ENCODE data around the gene FBLN5.

The FBLN5 gene

DNA sequence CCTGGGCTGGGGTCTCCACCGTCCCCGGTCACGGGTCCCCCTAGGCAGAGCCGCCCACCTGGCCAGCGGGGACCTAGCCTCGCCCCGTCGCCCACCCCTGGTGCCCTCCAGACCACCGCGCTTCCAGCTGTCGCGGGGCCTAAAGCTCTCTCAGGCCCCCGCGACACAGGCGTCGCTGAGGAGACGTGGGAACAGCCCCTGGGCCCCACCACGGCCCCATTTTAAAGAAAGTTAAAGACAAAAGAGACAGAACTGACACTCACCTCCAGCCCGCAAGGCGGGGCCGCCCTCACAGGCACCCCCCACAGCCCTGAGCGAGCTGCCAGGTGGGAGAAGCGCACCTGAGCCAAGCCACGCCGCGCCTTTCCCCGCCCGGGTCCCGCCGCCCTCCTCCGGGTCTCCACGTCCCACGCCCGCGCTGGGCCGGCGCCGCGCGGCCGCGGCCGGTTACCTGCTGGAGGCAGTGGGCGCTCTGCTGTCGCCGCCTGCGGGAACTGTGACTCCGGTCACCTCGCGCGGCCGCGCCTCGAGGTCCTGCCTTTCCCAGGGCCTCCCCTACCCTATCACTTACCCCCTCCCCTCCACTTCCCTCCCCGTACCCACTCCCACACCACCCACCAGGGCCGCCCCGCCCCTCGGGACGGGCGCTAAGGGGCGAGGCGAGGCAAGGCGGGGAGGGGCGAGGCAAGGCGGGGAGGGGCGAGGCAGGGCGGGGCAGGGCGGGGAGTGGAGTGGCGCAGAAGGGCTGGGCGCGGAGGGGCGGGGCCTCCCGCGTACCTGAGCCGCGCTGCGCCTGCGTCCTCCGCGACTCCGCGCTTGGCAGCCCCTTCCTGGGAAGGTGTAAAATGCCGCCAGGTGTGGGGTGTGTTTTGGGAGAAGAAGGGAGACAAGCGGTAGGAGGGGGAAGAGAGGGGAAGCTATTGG, 111.3 kb downstream of the FBLN5 start:
- POLR2A ChIA-PET: no interaction called here
- peak overlapping the region; percentile 29; the same call in 1 of the 2 replicates for H3K4me3 ChIP-seq (ENCODE audit: low read depth, low read length)
- no peak for DNase-seq (ENCODE audit: low read depth, low spot score)
- TF ChIP-seq, protein P1, sequence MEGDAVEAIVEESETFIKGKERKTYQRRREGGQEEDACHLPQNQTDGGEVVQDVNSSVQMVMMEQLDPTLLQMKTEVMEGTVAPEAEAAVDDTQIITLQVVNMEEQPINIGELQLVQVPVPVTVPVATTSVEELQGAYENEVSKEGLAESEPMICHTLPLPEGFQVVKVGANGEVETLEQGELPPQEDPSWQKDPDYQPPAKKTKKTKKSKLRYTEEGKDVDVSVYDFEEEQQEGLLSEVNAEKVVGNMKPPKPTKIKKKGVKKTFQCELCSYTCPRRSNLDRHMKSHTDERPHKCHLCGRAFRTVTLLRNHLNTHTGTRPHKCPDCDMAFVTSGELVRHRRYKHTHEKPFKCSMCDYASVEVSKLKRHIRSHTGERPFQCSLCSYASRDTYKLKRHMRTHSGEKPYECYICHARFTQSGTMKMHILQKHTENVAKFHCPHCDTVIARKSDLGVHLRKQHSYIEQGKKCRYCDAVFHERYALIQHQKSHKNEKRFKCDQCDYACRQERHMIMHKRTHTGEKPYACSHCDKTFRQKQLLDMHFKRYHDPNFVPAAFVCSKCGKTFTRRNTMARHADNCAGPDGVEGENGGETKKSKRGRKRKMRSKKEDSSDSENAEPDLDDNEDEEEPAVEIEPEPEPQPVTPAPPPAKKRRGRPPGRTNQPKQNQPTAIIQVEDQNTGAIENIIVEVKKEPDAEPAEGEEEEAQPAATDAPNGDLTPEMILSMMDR (IDR thresholded peaks at IDR 0.05; ENCODE audit: insufficient read depth, low read length, missing control alignments): no peak
- CTCF ChIA-PET: no interaction called here

DNA sequence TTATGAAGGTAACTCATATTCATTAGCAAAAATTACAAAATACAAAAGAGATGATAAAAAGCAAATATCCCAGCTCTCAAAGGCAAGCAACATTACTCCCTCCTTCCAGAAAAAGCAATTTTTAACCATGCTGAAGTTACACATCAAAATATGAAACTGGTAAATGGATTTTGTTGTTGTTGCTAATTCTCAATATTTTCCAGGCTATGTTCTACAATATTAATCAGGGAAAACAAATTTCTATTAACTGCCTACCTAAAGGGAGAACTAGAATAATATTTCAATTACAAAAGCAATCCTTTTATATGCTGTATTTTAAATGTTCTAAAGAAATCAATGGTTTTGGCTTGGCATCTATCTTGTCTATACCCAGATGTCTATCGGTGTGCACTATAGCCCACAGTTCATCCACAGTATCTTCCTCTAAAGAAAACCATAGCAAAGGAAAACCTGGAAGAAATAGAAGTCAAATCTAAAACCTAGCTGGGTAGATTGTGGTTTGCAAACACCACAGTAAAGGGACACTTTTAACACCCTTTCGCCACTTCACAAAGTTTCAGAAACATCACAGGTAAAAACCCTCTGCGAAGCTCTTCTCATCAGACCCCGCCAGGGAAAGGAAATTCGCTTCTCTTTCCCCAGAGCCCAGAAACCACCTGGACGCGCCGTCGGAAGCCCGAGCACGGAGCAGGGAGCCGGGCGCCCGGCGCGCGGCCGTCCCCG, 112.1 kb downstream of the FBLN5 start:
- ChIA-PET POLR2A (no interaction called here), CTCF (no interaction called here)
- no peak overlapping the region for H3K4me3 ChIP-seq (ENCODE audit: low read depth, low read length)
- DNase-seq (ENCODE audit: low read depth, low spot score): no peak
- TF ChIP-seq, protein P1 (IDR thresholded peaks at IDR 0.05; ENCODE audit: insufficient read depth, low read length, missing control alignments): no peak

DNA sequence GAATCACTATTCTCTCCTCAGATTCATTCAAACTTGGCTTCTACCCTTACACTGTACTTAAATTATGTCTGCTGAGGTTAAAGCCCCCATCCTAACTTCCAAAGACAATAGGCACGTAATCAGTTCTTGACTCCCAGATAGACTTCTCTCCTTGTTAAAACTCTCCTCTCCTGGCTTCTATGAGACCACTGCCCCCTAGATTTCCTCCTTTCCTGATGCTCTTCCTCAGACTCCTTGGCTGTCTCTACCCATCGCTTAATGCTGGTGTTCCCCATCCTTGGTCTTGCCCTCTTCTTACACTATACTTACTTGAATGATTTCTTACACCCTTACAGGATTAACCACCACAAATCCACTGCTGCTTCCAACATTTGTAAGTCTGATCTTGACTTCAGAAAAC, 112.9 kb downstream of the FBLN5 start:
- H3K4me3 ChIP-seq (ENCODE audit: low read depth, low read length): no peak overlapping the region
- POLR2A ChIA-PET: no interaction called here
- TF ChIP-seq, protein P1 (IDR thresholded peaks at IDR 0.05; ENCODE audit: insufficient read depth, low read length, missing control alignments): no peak
- CTCF ChIA-PET: no interaction called here
- no peak for DNase-seq (ENCODE audit: low read depth, low spot score)

DNA sequence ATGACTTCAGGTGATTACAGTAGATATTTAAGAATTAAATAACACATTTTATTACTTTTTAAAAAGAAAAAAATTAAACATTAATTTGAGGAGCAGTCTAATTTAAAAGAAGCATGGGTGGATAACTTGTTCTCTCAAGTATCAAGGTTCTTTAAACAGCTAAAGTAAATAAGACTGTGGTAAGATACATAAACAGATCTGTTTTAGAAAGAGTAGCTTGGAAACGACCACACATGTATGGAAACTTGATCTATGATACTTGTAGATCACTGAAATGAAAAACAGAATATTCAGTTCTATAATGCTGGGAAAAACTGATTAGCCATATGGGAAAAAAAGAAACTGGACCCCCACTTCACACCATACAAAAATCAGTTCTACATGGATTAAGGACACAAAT, 116.2 kb downstream of the FBLN5 start:
- DNase-seq (ENCODE audit: low read depth, low spot score): no peak
- ChIA-PET CTCF (no interaction called here), POLR2A (no interaction called here)
- TF ChIP-seq, protein P1 (IDR thresholded peaks at IDR 0.05; ENCODE audit: insufficient read depth, low read length, missing control alignments): no peak
- H3K4me3 ChIP-seq (ENCODE audit: low read depth, low read length): no peak overlapping the region

DNA sequence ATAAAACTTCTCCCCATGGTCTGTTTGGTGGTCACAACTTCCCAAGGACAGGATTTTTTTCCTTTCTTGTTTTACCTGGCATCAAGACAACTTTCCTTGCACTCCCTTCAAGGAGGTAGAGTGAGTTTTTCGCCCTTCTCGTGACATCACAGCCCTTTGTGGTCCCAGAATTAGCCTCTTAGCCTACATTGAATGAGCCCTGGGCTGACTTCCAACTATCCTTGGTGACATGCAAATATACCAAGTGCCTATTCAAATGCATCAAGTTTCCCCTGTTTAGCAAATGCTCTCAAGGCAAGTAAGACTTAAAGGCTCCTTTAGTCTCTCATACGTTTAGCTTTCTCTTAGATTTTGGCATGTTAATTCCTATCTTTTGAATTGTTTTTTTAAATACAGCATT, 116.7 kb downstream of the FBLN5 start:
- ChIA-PET POLR2A (no interaction called here), CTCF (no interaction called here)
- TF ChIP-seq, protein P1 (IDR thresholded peaks at IDR 0.05; ENCODE audit: insufficient read depth, low read length, missing control alignments): no peak
- DNase-seq (ENCODE audit: low read depth, low spot score): no peak
- no peak overlapping the region for H3K4me3 ChIP-seq (ENCODE audit: low read depth, low read length)

DNA sequence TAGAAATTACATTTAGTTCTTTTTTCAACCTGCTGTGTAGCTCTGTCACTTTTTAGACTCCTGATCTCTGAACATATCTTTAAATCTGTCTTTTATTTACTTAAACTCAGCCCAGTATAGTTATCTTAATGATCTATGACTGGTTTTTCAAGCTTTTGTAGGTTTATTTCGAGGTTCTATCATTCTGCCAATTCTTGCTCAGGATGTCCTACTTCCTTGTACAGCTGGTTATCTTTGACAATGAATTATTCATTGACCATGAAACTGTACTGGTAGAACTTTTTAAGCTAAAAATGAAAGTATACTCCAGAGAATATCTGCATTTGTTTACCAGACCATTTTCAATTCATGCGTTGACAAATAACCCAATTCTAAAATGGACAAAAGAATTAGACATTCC, 118.0 kb downstream of the FBLN5 start:
- TF ChIP-seq, protein P1 (IDR thresholded peaks at IDR 0.05; ENCODE audit: insufficient read depth, low read length, missing control alignments): no peak
- no peak overlapping the region for H3K4me3 ChIP-seq (ENCODE audit: low read depth, low read length)
- CTCF ChIA-PET: no interaction called here
- DNase-seq (ENCODE audit: low read depth, low spot score): no peak
- POLR2A ChIA-PET: no interaction called here

Measured in AG04449 (cell line).